Pancreas (tissue), 10 donors: ENCODE measurements around the gene SLC44A5. TPM values are rescaled to one million over a fixed set of nuclear protein-coding genes. Genes with fewer than 3 reads are reported as not detected.

ENCODE experiments used
- ATAC-seq, 4 donors: fragments of 200-7000 bp; cut with Tn5 transposase; one replicate each; pipeline versions ENCODE4 v1.8.0 to v1.9.1; 2020; ENCODE audit warnings: mild to moderate bottlenecking in 4 of 4, moderate library complexity in 4 of 4
- DNase-seq, 6 donors: peaks; one replicate each; pipeline ENCODE4 v3.0.0-alpha.2; 2020
- FAIRE-seq: peaks from 2 replicates; lab custom pipeline; 2012; peaks lifted over from hg19 to GRCh38; lab: Jason Lieb, UNC
- H3K27ac ChIP-seq, 4 donors: fragments of 200-600 bp; sonication (generic); 1 replicate in 3 of 4; 2 replicates in 1 of 4; pipeline versions ENCODE4 v1.5.0 to v1.8.0; 2020
- H3K27me3 ChIP-seq, 4 donors: fragments of 200-600 bp; one replicate each; pipeline ENCODE4 v1.8.0; 2021
- H3K36me3 ChIP-seq, 3 donors: fragments of 200-600 bp; sonication (generic) in 1 of 3; one replicate each; pipeline versions ENCODE4 v1.5.0 to v1.8.0; 2020 to 2021
- H3K4me1 ChIP-seq, 3 donors: fragments of 200-600 bp; one replicate each; pipeline ENCODE4 v1.8.0; 2021
- H3K4me3 ChIP-seq, 4 donors: fragments of 200-600 bp; sonication (generic) in 2 of 4; one replicate each; pipeline versions ENCODE4 v1.5.0 to v1.8.0; 2020 to 2021
- H3K9me3 ChIP-seq, 4 donors: fragments of 200-600 bp; one replicate each; pipeline ENCODE4 v1.8.0; 2021
- CTCF ChIP-seq, 4 donors: fragments of 200-600 bp; sonication (generic) in 3 of 4; IDR thresholded peaks; one replicate each; pipeline versions ENCODE4 v1.5.0 to v1.8.0; 2021; ENCODE audit warnings: antibody characterized with exemption in 4 of 4
- WGBS, 2 donors: extraction: QIAGEN DNeasy Blood & Tissue Kit; methylation state at CpG; one replicate each; pipeline ENCODE4 v1.1.7; 2013; 5-methylcytosine and 5-hydroxymethylcytosine counted together
- intact Hi-C, 3 donors: fragments of 100-400 bp; cut with DNase I; formaldehyde crosslinking; loops; one replicate each; pipeline versions ENCODE4 v1.11.1 to v1.14.2; 2022
- polyA plus RNA-seq, 2 donors: library from polyadenylated mRNA; stranded (reverse); fragments of 200-250 nt; gene quantifications; one replicate each; pipeline ENCODE4 v1.2.3, GENCODE V29; 2013
- total RNA-seq, 6 donors: library from RNA; stranded (reverse); fragmentation: NEBNext Ultra II Directional in 4 of 6; extraction: Animal tissue kit (Norgen Biotek cat#: 25700) in 4 of 6; gene quantifications; one replicate each; pipeline versions ENCODE4 v1.2.1 to v1.2.4, GENCODE V29; 2021 to 2023
- donor health status: healthy with polysubstance abuse.
- donor health status: DM: no; HTN: no; CAD: no; lungs with moderate emphysema.
- donor health status: DM: no; HTN: no; CAD: no.
- donor health status: control.
- donor health status: control.
- donor health status: Bipolar disorder and iron deficiency.
- donor health status: DM: yes; HTN: yes; CAD: no.
- donor health status: DM: no; HTN: no; CAD: no.
- donor health status: DM: no; HTN: no; CAD: no.
- donor health status: DM: yes; HTN: yes; CAD: no.

The SLC44A5 gene
- total and polyA plus RNA-seq, 8 donors: 0.16 to 3.4 (median 1.2) TPM

- Histone ChIP-seq H3K9me3 (no peaks in the 10 kb centered on the region), H3K4me1 (peaks cover 0 to 6% (median 4%) of the 10 kb centered on the region in 3 donors), H3K27me3 (no peaks in the 10 kb centered on the region), H3K4me3 (no peak overlapping the region), H3K27ac (no peak overlapping the region), H3K36me3 (no peaks in the 10 kb centered on the region)
- FAIRE-seq (no peak), ATAC-seq (no peak), DNase-seq (no peak)
- intact Hi-C loops: no loop called here
- no peak for TF ChIP-seq CTCF (IDR thresholded peaks at IDR 0.05)
- WGBS, 2 donors: 92% methylated on average over 5 of the region's 5 CpGs
Observed at GRCh38 chr1:75542818-75543570, 67.9 kb downstream of the SLC44A5 start.

GRCh38 chr1:75539230-75540116, 71.4 kb downstream of the SLC44A5 start:
- WGBS, 2 donors: 15 to 19% methylated on average over 6 of the region's 6 CpGs
- FAIRE-seq (no peak), ATAC-seq (peak; percentile 97 to 99 (median 98))

GRCh38 chr1:75533085-75533484, 77.8 kb downstream of the SLC44A5 start:
- no peak for FAIRE-seq

More at GRCh38 chr1:75539230-75540116, 71.4 kb downstream of the SLC44A5 start:
- no peaks in the 10 kb centered on the region for H3K9me3 ChIP-seq
- no peak overlapping the region for H3K4me3 ChIP-seq
- intact Hi-C loops: no loop called here
- peak in 3 of 6 donors; percentile 4 to 28 (median 22) for DNase-seq
- no peaks in the 10 kb centered on the region for H3K27me3 ChIP-seq
- TF ChIP-seq CTCF (IDR thresholded peaks at IDR 0.05): no peak
- H3K36me3 ChIP-seq: no peaks in the 10 kb centered on the region
- H3K27ac ChIP-seq: peak overlapping the region in 1 of 4 donors; percentile 31
- peaks cover 0 to 6% (median 4%) of the 10 kb centered on the region in 3 donors for H3K4me1 ChIP-seq

GRCh38 chr1:75531570-75531969, 79.3 kb downstream of the SLC44A5 start:
- FAIRE-seq (no peak), ATAC-seq (no peak), DNase-seq (no peak)
- intact Hi-C loops: no loop called here
- Histone ChIP-seq H3K4me1 (no peaks in the 10 kb centered on the region), H3K4me3 (no peak overlapping the region), H3K27ac (no peak overlapping the region), H3K36me3 (no peaks in the 10 kb centered on the region), H3K27me3 (no peaks in the 10 kb centered on the region), H3K9me3 (no peaks in the 10 kb centered on the region)
- no peak for TF ChIP-seq CTCF (IDR thresholded peaks at IDR 0.05)
- 56 to 61% methylated on average over 2 of the region's 2 CpGs for WGBS, 2 donors

More at GRCh38 chr1:75533085-75533484, 77.8 kb downstream of the SLC44A5 start:
- ATAC-seq (no peak), DNase-seq (no peak)
- H3K4me1 ChIP-seq: no peaks in the 10 kb centered on the region
- H3K36me3 ChIP-seq: no peaks in the 10 kb centered on the region
- WGBS, 2 donors: 44 to 57% methylated on average over 2 of the region's 2 CpGs
- H3K27ac ChIP-seq: no peak overlapping the region
- H3K9me3 ChIP-seq: no peaks in the 10 kb centered on the region
- H3K27me3 ChIP-seq: no peaks in the 10 kb centered on the region
- no peak for TF ChIP-seq CTCF (IDR thresholded peaks at IDR 0.05)
- intact Hi-C loops: no loop called here
- H3K4me3 ChIP-seq: no peak overlapping the region
